SU-DHL-6 (cell line): ENCODE results near the gene ADAM17.

Experiments
- H2AFZ ChIP-seq: fragments of 200-600 bp; sonication (generic); 2 replicates; pipeline ENCODE4 v1.6.1; 2014; ENCODE audit warnings: low read depth, mild to moderate bottlenecking, moderate library complexity, mixed read lengths, antibody characterized with exemption, low read length; ENCODE audit not compliant: severe bottlenecking
- H3F3A ChIP-seq: fragments of 200-600 bp; shearing (Covaris generic); 2 replicates; pipeline ENCODE4 v1.6.0; 2016; ENCODE audit warnings: antibody characterized with exemption, mild to moderate bottlenecking; ENCODE audit not compliant: insufficient read depth
- H3K27ac ChIP-seq: fragments of 200-600 bp; sonication (generic); 2 replicates; pipeline ENCODE4 v1.5.1; 2016; ENCODE audit warnings: low read depth, mild to moderate bottlenecking, low read length, moderate library complexity, mixed read lengths
- H3K27me3 ChIP-seq: fragments of 200-600 bp; sonication (generic), shearing (Covaris generic); 2 replicates; pipeline ENCODE4 v1.6.0; 2014; ENCODE audit warnings: mild to moderate bottlenecking, low read length
- H3K36me3 ChIP-seq: fragments of 200-600 bp; sonication (generic); 2 replicates; pipeline ENCODE4 v1.6.1; 2014; ENCODE audit warnings: mild to moderate bottlenecking, low read length, mixed read lengths
- H3K4me2 ChIP-seq: fragments of 300-600, 200-600 bp; shearing (Covaris generic), sonication (generic); 2 replicates; pipeline ENCODE4 v1.6.0; 2014; ENCODE audit warnings: low read length, low read depth, mild to moderate bottlenecking; ENCODE audit not compliant: poor library complexity, severe bottlenecking
- H3K4me3 ChIP-seq: fragments of 200-600 bp; sonication (generic); 2 replicates; pipeline ENCODE4 v1.5.1; 2014; ENCODE audit warnings: antibody characterized with exemption, low read length, mild to moderate bottlenecking, mixed read lengths; ENCODE audit not compliant: insufficient read depth, poor library complexity, severe bottlenecking
- H3K79me2 ChIP-seq: fragments of 200-600 bp; sonication (generic); 2 replicates; pipeline ENCODE4 v1.6.1; 2014; ENCODE audit warnings: mild to moderate bottlenecking, low read length, moderate library complexity; ENCODE audit not compliant: insufficient read depth
- H3K9ac ChIP-seq: fragments of 200-600 bp; sonication (generic); 2 replicates; pipeline ENCODE4 v1.7.0; 2014; ENCODE audit warnings: mild to moderate bottlenecking, low read length
- H3K9me2 ChIP-seq: fragments of 200-600 bp; sonication (generic); replicated peaks from 2 replicates; pipeline ENCODE4 v1.6.1; 2014; ENCODE audit warnings: low read length; ENCODE audit not compliant: insufficient read depth
- H3K9me3 ChIP-seq: fragments of 200-600 bp; sonication (generic); 2 replicates; pipeline ENCODE4 v1.6.1; 2014; ENCODE audit warnings: low read length, mixed read lengths; ENCODE audit not compliant: insufficient read depth
- H4K20me1 ChIP-seq: fragments of 200-600 bp; sonication (generic); 2 replicates; pipeline ENCODE4 v1.6.1; 2014; ENCODE audit warnings: low read depth, mild to moderate bottlenecking, antibody characterized with exemption, low read length, moderate library complexity, mixed read lengths
- EZH2phosphoT487 ChIP-seq: fragments of 200-600 bp; sonication (generic), shearing (Covaris generic); conservative IDR thresholded peaks from 2 replicates; pipeline ENCODE4 v1.6.1; 2018; ENCODE audit warnings: mild to moderate bottlenecking, antibody characterized with exemption, low read length, moderate library complexity, mixed read lengths
- TF ChIP-seq, protein P1 (sequence below): fragments of 200-600 bp; sonication (generic); IDR thresholded peaks from one replicate; pipeline ENCODE4 v1.5.1; 2017; ENCODE audit warnings: antibody characterized with exemption, mild to moderate bottlenecking, low read length, moderate library complexity; ENCODE audit not compliant: insufficient read depth, poor library complexity, severe bottlenecking

The ADAM17 gene

DNA sequence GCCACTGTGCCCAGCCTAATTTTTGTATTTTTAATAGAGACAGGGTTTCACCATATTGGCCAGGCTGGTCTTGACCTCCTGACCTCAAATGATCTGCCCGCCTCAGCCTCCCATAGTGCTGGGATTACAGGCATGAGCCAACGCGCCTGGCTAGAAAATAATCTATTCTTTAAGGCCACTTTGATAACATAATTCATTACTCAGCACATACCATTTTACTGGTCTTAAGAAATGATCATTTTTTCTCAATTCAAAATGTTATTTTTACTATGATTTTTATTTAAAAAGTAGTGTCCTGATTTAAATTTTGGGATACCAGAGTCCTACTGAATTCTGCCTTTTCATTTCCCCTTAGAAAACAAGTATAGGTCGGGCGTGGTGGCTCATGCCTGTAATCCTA, 27.0 kb upstream of the ADAM17 start:
- Histone ChIP-seq H4K20me1 (no peaks in the 10 kb centered on the region), H3K27me3 (no peaks in the 10 kb centered on the region), H3K4me3 (no peak overlapping the region), H3K79me2 (no peaks in the 10 kb centered on the region), H3K27ac (no peak overlapping the region), H3F3A (peaks cover 11% of the 10 kb centered on the region), H3K4me2 (no peak overlapping the region), H3K9me2 (no peaks in the 10 kb centered on the region), H2AFZ (no peak overlapping the region), H3K9ac (no peak overlapping the region), H3K9me3 (no peaks in the 10 kb centered on the region), H3K36me3 (peaks cover 30% of the 10 kb centered on the region; the same call in 1 of the 2 replicates)
- TF ChIP-seq, protein P1, sequence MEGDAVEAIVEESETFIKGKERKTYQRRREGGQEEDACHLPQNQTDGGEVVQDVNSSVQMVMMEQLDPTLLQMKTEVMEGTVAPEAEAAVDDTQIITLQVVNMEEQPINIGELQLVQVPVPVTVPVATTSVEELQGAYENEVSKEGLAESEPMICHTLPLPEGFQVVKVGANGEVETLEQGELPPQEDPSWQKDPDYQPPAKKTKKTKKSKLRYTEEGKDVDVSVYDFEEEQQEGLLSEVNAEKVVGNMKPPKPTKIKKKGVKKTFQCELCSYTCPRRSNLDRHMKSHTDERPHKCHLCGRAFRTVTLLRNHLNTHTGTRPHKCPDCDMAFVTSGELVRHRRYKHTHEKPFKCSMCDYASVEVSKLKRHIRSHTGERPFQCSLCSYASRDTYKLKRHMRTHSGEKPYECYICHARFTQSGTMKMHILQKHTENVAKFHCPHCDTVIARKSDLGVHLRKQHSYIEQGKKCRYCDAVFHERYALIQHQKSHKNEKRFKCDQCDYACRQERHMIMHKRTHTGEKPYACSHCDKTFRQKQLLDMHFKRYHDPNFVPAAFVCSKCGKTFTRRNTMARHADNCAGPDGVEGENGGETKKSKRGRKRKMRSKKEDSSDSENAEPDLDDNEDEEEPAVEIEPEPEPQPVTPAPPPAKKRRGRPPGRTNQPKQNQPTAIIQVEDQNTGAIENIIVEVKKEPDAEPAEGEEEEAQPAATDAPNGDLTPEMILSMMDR = no peak
- TF ChIP-seq EZH2phosphoT487 = no peak

DNA sequence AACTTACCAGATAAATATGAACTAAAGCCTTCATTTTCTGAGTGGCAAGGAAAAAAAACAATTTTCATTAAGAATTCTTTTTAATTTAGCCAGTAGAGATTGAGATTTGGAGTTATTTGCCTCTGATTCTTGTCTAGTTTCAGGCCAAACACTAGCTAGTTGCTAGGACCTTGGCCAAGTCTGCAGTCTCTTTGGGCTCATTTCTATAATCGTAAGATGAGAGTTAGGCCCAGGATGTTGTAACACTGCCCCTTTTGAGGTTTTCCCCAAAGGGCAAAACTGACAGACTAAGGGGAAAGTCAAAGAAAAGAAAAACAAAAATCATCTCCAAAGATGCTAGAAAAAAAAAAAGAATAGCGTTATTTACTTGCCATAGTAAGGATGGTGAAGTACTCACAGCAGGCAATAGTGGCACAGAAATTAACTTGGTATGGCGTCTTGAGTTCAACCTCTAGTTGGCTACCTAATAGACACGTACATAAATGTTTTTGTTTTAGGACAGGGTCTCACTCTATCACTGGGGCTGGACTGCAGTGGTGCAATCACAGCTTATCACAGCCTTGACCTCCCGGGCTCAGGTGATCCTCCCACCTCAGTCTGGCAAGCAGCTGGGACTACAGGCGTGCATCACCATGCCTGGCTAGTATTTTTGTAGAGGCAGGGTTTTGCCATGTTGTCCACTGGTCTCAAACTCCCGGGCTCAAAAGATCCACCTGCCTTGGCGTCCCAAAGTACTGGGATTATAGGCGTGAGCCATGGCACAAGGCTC, 23.0 kb upstream of the ADAM17 start:
- H3K27ac ChIP-seq = no peak overlapping the region
- no peaks in the 10 kb centered on the region for H3K27me3 ChIP-seq
- no peak overlapping the region for H3K4me2 ChIP-seq
- H3K9ac ChIP-seq = no peak overlapping the region
- H2AFZ ChIP-seq = no peak overlapping the region
- H3K36me3 ChIP-seq = peaks cover 6% of the 10 kb centered on the region; the same call in 1 of the 2 replicates
- H4K20me1 ChIP-seq = no peaks in the 10 kb centered on the region
- no peaks in the 10 kb centered on the region for H3K79me2 ChIP-seq
- no peak overlapping the region for H3K4me3 ChIP-seq
- H3K9me2 ChIP-seq = no peaks in the 10 kb centered on the region
- TF ChIP-seq, protein P1 = no peak
- no peak for TF ChIP-seq EZH2phosphoT487
- peaks cover 7% of the 10 kb centered on the region; the same call in 1 of the 2 replicates for H3F3A ChIP-seq
- no peaks in the 10 kb centered on the region for H3K9me3 ChIP-seq

DNA sequence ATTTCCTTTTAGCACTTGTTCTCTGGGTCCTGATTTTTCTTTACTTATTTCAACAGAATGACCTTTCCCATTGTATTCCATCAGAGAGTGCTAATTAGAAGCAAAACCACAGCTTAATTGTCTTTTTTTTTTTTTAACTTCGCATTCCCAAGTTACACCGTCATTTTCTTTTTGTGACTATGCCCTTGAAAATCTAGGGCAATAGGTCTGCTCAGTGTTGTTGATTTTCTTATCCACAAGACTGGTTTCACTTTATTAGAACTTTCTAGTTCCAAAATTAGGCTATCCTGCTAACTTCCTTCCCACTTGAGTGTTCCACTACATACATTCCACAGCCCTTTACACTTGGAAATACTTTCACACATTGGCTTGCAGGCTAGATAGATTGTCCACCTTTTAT, 18.7 kb upstream of the ADAM17 start:
- no peak overlapping the region for H3K4me2 ChIP-seq
- H3K9ac ChIP-seq = no peak overlapping the region
- no peaks in the 10 kb centered on the region for H4K20me1 ChIP-seq
- no peaks in the 10 kb centered on the region for H3K9me2 ChIP-seq
- peaks cover 10% of the 10 kb centered on the region for H3F3A ChIP-seq
- H2AFZ ChIP-seq = no peak overlapping the region
- no peaks in the 10 kb centered on the region for H3K36me3 ChIP-seq
- TF ChIP-seq, protein P1 = no peak
- TF ChIP-seq EZH2phosphoT487 = no peak
- H3K27me3 ChIP-seq = no peaks in the 10 kb centered on the region
- H3K79me2 ChIP-seq = no peaks in the 10 kb centered on the region
- no peak overlapping the region for H3K4me3 ChIP-seq
- H3K27ac ChIP-seq = no peak overlapping the region
- no peaks in the 10 kb centered on the region for H3K9me3 ChIP-seq
